ENCODE data around the gene CROT.

CROT gene

DNA sequence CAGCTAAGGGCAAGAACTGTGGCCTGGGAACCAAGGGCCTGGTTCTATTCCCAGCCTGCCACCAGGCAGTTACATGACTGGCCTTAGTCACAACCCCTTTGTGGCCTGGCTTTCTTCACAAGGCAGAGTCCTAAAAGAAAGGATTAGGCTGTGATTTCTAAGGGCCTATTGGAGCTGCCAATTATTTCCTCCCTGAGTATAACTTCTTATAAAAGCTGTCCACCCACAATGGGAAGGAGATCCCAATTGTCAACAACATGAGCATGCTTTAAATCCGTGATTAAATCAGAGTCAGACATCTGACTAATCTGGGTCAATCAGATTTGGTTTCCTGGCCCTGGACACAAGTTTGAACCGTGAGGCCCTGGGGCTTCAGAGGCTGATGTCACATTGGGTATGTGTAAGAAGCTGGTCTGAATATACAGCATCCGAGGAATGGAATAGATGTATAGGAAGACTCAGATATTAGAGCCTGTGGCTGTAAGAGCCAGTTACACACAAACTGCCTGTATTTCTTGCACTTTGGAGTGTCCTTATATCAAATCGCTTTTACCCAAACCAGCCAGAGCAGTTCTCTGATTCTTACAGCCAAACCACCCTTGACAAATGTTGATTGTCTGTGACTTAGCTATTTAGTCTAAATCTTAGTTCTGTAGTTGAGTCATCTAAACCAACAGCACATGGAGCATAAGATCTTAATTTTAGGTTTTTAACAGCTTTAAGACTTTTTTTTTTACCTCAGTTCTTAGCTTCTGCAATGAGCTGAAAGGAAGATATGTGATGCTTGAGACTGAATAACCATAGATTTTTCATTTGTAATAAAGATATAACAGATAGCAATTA lies 68.7 kb downstream of the CROT start:
- DNase-seq (ENCODE audit: low read depth) = no peak

DNA sequence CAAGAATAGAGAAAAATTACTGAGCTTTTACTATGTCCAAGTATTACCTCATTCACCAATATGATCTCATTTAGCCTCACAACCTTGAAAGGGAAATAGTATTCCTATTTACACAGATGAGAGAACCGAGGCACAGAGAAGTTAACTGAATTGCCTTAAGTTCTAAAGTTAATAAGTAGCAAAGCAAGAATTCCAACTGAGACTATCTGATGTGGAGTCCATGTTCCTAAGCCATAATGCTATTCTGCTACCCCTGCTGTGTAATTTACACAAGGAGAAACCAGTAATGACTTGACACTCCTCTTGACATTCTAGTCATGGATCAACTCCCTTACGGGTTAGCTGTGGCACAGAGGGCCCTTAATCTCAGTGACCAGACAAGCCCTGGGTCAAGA lies 69.3 kb downstream of the CROT start:
- DNase-seq (ENCODE audit: low read depth) = no peak

DNA sequence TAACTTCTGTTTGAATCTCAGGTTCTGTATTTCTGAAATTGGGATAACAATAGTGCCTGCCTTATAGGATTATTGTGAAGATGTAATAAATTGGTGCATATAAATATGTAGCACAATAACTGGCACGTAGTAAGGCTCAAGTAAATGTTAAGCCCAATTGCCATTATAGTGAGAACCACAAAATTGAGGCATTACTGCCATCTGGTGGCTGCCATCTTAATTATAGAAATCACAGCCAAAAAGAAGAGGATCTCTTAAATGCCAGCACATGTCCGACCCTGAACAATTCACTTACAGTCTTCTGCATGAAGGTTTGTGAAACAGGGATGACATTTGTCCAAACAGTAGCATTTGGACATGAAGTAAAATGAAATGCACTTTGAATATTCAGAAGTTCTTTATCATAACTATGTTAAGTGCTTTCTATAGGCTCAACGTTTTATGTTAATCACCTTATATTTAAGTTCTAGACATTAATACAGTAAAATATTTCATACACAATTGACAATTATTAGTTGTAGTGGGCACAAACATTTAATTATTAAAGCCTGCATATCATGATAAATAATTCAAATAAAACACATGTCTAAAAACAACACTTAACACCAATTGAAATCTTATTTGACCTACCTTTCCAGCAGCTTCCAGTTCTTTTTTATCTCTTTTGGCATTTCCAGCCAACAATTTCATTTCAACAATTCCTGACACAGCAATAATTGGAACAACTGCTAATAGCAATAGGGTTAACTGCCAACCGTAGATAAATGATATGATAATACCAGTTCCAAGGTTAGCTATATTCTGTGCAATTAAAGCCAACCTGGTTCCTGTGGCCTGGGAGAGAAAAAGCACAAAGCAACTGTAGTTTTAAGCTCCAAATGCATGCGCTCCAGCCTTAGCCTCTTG lies 71.5 kb downstream of the CROT start:
- peak; percentile 19 for DNase-seq (ENCODE audit: low read depth)

DNA sequence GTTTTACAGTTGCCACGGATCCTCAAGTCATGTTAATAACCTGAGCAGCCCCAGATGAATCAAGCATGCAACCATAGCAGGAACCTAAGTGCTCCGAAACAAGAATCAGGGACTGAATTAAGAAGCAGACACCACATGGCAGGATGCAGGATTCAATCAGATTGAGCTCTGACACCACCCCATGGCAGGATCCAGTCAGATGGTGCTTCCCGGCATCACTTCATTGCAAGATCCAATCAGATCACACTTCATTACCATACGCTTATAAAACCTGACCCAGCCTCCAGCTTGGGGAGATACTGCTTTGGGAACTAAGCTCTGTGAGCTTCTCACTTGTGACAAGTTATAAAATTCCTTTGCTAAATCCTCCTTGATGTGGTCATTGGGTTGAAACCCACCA lies 74.7 kb downstream of the CROT start:
- no peak for DNase-seq (ENCODE audit: low read depth)

DNA sequence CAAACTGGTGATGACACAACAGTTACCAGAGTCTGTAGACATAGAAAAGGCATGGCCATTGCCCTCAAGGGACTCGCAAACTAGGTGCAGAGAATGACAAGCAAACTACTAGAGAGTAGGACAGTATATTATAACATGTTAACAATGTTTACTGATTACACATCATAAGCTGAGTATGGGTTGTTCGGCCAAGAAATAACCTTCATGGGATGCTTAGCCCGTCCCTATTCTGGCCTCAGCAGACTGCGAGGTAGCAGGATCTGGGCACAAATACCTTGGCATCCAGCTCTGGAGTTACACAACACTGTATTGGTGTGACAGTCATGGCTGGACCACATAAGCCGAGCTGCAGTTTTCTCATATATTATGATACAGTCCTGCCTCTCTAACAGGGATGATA lies 78.6 kb downstream of the CROT start:
- no peak for DNase-seq (ENCODE audit: low read depth)

DNA sequence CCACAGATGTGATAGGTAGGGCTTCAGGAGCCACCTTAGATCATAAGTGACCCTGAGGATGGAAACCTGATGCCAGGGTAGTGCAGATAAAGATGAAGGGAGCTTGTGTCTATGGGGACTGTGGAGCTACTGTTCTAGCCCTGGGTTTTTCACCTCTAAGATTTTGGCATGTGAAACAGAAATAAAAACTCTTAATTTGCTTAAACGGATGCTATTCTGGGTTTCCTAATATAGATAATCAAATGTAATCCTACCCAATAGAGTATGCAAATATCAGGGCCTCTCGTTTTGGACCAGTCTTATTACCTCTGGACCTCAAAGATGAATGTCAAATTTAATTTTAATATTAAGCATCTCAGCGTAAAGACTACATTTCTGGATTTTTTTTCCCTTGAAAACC lies 80.7 kb downstream of the CROT start:
- no peak for DNase-seq (ENCODE audit: low read depth)

DNA sequence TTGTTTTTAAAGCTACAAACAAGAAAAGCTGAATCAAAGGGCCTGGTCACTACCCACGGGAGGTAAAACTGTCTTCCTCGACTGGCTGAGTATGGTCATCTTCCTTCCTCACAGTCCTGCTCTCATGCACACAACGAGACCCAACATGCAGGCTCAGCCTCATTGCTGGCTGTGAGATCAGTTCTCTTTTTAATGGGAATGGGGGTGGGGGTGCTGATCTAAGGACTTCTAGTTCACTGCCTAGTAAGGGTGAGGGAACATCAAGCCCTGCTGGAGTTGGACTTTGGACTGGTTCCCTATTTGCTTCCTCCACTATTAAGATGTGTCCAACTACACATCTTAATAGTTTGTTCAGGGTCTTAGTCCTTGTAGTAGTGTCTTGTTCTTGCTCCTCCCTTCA lies 81.8 kb downstream of the CROT start:
- DNase-seq (ENCODE audit: low read depth) = no peak

DNA sequence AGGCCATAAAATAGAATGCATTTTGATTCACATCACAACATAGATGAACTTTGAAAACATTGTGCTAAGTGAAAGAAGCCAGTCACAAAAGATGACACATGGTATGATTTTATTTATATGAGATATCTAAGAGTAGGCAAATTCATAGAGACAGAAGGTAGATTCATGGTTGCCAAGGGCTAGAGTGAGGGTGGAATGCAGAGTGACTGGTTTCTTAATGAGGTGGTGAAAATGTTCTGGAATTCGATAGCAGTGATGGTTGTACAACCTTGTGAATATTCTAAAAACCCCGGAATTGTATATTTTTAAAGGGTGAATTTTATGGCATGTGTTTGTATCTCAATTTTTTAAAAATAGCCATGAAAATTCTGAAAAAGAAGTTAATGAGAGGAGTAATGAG lies 87.1 kb downstream of the CROT start:
- no peak for DNase-seq (ENCODE audit: low read depth)

DNA sequence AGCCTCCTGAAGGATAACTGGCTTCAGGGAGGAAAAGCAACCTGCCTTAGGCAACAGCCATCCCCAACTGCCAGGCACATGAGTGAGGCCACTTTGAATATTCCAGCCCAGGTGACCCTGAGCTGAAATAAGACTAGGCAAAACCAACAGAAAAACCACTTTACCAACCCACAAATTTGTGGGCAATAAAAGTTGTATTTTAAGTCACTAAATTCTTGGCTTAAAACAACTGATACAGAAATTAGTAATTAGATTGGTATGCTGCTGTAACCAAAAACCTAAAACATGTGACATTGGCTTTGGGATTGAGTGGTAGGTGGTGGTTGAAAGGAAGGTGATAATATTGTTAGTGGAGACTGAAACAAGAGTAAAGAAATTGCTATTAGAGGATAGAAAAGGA lies 90.1 kb downstream of the CROT start:
- DNase-seq (ENCODE audit: low read depth) = no peak

DNA sequence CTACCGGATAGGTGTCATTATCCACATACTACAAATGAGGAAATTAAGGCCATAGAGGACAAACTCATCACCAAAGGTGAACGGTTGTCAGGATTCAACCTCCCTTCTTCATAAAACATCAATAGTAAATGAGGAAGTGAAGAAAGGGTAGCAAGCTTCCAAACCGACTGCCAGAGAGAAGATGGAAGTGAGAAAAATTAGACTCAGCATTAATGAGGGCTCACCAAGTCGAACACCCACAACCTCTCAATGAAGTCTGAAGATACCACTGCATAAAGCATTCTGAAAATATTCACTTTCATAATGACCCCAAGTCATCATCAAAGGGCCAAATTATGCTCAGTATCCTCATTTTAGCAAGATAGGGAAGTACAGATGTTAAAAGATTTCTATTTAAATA lies 100.4 kb downstream of the CROT start:
- no peak for DNase-seq (ENCODE audit: low read depth)

DNA sequence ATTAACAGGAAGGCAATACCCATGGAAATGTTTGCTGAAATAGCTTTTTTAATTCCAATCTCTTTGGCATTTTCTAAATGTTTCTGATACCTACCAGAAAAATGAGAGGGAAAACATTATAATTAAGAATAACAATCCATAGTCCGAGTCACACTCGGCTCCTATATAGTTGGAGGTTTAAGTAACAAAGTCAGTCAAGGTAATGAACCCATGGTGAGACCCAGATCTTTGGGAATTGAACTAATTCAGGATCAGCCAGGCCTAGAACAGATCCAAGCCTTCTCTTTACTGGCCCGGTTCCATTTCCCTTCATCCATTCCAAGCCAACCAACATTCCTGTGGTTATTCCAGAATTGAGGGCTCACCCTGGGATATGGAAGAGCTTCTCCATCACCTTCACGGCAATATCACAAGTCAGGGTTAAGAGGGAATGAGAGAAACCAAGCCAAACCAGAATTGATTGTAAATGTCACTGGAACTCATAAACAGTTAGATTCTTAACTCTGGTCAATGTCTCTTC lies 101.7 kb downstream of the CROT start:
- no peak for DNase-seq (ENCODE audit: low read depth)

DNA sequence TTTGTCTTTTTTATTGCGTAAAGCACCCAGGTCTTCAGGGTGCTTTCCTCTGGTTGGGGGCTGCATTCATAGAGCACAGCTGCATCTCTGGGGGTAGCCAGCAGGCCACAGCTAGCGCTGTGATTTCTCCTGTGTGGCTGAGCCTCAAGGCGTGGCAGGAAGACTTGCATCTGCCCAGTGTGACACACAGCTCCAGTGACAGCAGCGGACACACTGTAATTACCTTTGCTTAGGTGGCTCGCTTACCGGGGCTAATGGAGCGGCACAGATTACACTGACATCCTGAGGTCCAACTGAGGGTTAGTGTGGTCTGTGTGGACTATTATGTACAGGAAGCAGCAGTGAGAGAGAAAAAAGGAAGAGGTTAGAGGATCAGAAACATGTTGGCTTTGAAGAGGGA lies 102.9 kb downstream of the CROT start:
- no peak for DNase-seq (ENCODE audit: low read depth)
